HG02852 (cell line): ENCODE measurements around the gene HEG1.

Source experiments
- ATAC-seq: cut with Tn5 transposase; IDR thresholded peaks from one replicate; pipeline ENCODE4 v1.9.1; 2021; ENCODE audit warnings: mild to moderate bottlenecking, moderate library complexity; ENCODE audit not compliant: unreplicated experiment

HEG1 gene

DNA sequence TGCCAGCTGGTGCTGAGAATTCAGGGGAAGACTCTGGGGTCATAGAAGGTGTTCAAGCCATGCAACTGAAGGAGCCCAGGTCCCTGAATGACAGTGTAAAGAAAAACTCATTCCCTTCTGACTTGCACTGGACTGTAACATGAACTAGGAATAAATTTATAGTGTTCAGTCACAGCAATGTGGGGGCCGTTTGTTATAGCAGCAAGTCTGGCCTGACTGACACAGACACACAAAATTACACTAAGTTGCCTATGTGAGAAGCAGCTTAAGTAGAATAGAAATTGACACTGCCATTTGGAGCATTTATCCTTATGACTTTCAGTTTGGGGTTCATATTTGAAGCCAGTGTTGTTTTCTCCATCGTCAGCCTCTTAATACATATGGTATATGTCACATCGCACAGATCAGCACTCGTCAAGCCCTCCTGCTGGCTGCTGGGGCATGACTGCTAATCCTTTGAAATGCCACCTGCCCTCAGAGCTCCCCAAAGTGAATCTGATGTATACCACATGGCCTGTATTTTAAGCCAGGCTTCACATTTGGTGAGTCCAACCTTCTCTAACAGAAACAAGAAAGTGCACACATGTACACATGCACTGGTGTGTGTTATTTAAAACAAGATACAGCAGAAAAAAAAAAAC lies 17.1 kb upstream of the HEG1 start:
- no peak for ATAC-seq

DNA sequence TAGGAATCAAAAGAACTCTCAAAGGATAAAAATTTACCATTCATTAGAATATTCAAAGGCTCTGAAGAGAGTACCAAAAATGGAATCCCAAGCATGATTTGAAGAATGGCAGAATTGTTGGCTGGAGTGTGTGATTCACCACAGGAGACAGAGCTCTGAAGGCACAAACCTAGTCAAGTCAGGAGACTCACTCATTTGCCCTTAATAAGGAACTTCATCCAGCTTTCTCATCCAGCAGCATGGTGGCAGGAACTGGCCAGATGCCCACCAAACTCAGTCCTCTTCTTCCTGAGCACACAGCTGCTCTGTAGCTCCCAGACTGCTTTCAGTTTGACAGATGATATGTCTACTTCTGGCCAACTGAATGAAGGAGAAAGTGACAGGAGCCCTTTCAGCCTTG lies 16.5 kb upstream of the HEG1 start:
- no peak for ATAC-seq

DNA sequence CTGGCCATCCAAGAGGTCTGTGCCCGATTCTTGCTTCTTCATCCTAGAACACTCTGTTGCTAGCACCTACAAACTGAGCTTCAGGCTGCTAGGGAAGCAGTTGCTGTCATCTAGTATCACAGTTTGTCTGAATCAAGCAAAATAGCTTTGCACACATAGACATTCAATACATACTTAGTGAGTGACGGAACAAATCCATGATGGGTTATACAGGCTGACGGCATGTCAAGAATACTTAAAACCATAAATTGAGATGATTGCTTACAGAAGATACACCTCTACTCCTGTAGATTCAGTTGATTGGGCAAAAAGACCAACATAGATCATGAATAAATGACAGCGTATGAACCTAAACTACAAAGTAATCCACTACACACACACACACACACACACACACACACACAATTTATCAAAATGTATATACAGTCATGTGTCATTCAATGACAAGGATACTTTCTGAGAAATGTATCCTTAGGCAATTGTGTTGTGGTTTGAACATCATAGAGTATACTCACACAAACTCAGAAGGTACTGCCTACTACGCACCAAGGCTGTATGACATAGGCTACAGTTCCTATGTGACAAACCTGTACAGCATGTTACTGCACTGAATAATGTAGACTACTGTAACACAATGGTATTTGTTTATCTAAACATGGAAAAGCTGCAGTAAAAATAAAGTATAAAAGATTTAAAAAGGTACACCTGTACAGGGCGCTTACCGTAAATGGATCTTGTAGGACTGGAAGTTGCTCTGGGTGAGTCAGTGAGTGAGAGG lies 14.4 kb upstream of the HEG1 start:
- no peak for ATAC-seq

DNA sequence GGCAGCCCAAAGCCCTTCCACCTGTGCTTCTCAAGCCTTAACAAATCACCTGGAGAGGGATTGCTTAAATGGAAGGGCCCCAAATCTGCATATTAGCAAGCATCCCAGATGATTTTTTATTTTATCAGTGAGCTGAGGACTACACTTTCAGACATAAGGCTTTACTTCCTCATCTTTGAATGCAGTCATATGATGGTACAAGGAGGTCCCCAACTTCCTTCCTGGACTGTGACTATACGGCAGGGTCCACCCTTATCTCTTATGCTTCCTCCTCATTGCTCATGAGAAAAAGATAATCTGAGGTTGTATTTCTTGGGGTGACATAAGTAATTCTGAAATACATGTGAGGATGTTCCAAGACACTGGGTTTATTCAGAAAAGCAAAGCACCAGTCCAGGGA lies 13.7 kb upstream of the HEG1 start:
- no peak for ATAC-seq

DNA sequence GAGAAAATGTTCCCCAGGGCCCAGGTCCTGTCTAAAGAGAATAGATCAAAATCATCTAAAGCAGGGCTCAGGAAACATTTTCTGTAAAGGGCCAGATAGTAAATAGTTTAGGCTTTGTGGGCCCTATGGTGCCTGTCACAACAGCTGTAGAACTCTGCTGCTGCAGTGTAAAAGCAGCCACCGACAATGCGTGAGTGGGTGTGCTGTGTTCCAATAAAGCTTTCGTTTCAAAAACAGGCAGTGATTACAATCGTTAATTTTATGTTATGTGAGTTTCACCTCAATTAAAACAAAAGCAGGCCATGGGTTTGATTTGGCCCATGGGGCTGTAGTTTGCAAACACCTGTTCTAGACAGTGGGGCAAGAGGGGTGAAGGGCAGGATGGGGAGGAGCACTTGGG lies 12.5 kb upstream of the HEG1 start:
- no peak for ATAC-seq

DNA sequence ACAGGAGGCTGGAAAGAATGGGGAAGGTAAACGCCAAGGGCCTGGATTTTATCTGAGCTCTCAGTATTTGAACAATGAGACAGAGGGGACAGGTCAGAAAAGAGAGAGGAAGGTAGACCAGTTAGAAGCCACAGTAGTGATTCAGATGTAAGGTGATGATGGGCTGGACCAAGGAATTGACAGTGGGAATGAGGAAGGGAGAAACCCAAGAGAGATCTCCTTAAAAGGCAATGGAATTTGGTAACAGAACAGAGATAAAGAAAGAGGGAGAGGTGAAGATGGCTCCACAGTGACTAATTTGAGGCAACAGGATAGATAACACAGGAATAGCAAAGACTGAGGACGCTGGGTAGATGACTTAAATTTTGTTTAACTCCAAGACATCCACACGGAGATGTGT lies 11.4 kb upstream of the HEG1 start:
- no peak for ATAC-seq

DNA sequence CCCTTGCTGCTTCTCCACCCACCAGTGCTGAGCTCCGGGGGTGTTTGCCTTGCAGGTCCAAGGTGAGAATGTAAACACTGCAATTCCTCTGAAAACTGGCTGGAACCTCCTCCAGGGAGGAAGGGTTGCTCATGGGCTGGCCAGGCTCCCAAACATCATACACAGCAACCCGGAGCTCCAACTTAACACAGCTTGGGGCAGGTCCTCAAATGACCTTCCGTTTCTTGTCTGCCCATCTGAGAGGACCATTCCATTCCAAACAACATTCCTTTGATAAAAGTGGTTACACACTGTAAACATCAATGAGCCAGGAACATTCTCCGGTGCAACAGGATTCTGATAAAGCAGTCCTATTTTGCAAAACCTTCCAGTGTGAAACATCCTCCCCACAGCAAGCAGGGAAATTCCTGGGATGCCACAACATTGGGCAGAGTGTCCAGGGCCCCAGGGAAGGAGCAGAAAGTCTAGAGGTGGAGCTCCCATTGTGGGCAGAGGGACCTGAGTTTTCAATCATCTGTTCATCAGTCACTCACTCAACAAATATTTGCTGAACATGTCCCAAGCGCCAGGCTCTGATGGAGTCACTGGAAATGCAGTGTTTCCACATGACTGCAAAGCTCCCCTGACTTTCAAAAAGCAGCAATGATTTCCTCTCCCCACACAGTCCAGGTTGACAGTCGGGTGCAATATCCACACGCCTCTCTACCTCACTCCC lies 7.3 kb upstream of the HEG1 start:
- no peak for ATAC-seq

DNA sequence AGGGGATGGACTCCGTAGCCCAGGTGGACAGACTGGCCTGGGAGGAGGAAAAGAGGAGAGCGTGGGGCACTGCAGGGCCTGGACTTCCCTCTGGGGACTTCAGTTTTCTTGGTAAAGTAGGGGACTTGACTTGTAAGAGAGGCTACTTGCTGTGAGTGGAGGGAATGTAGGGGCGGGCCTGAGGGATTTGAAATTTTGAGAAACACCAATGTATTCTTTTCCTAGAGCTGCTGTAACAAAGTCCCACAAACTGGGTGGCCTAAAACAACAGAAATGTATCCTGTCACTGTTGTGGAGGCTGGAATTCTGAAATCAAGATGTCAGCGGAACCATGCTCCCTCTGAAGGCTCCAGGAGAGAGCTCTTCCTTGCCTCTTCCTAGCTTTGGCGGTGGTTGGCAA lies 5.8 kb upstream of the HEG1 start:
- no peak for ATAC-seq

DNA sequence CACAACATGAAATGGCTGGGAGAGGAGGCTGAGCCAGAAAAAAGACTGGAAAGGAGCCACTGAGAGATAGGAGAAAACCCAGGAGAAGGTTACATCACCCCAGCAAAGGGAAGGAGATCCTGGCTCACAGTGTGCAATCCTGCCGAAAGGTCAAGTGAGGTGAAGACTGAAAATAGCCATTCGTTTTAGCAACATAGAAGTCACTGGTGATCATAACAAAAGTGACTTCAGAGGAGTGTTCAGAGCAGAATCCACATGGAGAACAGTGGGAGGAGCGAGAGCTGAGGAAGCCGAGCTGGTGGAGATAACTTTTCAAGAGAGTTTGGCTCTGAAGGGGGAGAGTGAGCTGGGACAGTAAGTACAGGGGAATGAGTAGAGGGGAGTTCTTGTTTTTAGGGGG lies 5.4 kb upstream of the HEG1 start:
- no peak for ATAC-seq

DNA sequence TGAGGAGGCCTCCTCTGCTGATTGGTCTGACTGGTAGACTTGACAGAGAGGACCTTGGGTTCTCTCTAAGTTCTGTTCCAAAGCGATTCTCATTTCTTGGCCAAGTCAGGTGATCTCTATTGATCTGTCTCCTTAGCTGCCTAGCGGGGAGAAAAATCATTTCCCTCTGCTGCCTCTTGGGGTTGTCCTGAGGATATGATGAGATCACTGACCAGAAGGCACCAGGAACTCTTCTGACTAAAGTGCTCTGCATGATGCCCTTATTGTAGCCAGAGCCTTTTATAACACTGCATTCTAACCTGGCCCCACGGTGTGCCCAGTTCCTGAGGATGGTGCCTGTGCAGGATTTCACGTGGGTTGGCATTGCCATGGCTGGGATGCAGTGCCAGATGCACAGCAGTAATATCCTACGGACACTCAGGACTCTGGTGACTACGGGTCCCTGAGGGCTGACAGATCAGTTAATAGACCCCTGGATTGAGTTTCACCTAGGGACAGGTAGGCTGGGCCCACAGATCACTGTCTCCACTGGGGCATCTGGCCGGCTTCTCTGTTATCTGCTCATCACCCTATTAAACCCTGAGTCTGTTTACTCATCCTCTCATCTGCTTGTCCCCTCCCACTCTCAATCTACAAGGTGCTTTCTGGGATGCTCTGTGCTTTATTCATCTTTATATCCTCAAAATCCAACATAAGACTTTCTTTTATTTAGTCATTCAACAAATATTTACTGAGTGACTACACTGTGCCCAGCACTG lies 3.9 kb upstream of the HEG1 start:
- ATAC-seq, result no peak

DNA sequence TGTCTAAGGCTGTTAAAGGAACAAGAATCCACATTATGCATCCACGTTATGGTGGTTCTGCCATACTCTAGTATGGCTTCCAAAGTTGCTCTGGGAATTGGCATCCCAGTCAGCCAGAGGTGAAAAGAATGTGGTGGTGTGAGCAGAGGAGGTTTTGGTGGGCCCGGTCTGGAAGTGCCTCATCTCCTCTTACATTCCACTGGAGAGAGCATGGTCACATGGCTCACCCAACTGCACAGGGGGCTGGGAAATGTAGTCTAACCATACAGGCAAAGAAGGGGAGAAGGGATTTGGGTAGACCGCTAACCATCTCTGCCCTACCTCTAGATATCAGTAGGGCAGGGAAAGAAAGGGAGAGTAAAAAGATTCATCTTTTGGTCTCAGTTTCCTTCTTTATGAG lies 3.2 kb upstream of the HEG1 start:
- ATAC-seq, result no peak

DNA sequence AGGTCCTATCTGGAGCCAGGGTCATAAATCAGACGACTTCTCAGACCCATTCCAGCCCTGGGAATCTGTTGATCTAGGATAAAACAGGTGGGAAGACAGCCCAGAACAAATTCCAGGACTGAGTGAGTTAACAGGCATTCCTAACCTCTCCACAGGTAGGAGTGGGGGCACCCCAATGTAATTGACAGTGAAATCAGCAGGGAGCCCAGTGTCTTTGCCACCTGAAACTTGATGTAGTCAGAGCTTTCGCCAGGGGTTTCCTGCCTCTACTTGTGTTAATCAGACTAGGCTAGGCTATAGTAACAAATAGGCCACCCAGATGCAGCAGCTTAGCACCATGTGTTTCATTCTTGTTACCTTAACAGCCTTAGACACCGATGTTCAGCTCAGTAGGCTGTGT lies 2.7 kb upstream of the HEG1 start:
- ATAC-seq, result no peak

DNA sequence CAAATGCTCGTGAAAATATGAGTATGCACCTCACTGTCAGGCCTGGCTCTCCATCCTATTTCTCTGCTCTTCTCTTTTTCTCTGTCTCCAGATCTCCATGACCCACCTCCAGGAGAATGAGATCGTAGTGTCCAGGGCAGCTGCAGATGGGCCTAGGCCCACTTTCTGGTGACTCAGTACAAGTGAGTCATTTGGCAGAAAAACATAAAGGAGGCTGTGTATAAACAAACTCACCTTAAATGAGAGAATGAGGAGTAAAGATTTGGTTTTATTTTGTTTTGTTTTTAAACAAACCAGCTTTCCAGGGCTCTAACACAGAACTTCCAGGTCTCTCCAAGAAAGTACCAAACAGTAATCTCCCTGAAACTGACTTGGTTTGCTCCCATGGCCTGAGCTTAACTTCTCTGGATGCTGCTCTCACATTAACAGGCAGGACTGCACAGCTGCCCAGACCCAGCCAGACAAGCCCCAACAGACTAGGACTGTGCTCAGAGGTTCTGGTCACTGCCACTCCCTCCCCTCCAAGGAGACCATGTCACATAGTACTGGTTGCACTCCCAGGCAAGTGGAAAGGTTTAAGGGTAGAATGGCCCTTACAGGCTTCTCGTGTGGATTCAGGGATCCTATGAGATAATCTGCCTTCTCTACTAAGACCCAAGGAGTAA lies 1.5 kb upstream of the HEG1 start:
- ATAC-seq, result no peak

DNA sequence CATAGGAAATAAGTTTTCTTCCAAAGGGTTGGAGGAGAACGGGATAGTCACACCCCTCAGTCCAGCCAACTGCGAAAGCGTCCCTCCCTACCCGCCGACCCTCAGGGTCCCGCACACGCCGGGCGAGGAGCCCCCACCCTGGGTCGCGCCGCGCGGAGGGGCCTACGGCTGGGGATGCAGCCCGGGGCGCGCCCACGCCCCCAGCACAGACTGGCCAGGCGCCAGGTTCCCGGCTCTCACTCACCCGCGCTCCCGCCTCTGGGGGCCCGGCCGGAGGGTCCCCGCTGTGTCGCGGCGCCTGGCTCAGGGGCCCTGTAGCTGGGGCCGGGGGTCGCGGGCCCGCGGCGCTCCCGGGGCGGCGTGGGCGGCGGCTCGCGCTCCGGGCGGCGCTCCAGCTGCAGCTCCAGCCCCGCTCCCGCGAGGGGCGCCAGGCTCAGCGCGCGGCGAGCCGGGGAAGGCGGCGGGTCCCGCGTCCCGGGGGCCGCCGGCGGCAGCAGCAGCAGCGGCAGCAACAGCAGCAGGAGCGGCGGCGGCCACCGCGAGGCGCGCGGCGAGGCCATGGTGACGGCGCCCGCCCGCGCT lies 375 bp downstream of the HEG1 start:
- peak; percentile 18 for ATAC-seq

DNA sequence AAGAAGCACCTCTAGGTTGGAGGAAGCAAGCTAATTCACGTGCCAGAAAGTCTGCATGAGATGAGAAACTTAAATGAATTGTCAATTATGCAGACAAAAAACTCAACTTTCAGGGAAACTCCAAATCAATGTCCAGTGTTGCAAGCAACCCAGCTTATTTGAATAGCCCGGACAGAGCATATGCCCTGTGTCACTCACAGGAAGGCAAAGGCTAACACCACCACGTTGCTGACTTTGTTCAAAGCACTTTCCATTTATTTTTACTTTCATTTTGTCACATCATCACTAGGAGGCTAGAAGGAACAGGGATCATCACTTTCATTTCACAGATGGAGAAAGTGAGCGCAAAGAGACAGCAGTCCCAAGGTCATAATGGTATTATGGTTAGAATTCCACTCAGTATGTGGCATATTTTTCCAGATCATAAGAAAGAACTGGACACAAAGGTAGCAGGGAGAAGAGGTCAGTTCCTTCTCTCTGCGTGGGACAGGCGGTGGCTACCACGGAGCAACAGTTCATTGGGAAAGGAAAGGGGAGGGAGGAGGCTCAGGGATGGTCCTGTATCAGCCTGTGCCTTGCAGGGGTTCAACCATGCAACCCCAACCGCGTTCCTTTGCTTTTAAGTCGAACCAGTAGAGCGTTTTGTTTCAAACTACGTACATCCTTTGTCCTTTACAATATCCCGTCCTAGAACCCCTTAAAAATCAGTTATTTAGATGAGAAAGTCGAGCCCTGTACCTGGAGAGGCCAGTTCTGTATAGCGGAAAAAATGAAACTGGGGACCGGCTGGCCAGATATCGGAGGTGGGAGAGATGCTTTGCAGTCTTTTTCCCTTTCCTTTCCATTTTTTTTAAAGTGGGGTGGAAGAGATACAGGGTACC lies 1.1 kb downstream of the HEG1 start:
- no peak for ATAC-seq

DNA sequence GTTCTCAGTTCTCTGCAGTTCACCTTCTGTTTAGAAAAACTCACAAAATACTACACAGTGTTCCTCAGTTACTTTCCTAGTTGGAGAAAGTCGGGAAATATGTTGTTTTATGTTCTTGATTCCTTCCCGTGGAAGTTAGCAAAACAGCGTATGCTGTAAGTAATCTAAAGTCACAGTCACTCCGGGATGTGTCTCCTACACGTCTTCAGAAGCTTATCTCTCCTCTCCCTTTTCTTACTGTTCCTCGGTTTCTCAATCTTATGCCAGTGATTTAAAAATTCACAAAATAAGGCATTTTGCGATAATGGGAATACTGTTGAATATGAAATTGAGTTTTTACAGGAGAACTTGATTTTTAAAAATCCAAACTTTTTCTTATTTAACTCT lies 1.7 kb downstream of the HEG1 start:
- no peak for ATAC-seq

DNA sequence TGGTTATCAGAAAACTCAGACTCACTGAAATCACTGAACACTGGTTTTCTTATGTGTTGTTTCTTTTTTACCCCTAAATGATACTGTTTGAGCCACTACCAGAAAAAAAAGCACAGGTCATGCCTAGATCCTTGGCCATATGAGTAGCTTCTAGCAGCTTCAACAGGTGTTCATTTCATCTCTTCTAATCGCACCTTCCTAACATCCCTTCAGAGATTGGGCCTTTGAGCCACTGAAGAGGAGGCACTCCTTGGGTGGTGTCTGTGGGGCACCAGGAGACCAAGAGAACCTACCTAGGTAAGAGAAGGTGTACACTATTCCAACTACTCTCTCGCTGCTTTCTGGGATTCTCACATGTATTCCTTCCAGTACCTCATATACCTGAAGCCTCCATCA lies 2.5 kb downstream of the HEG1 start:
- no peak for ATAC-seq

DNA sequence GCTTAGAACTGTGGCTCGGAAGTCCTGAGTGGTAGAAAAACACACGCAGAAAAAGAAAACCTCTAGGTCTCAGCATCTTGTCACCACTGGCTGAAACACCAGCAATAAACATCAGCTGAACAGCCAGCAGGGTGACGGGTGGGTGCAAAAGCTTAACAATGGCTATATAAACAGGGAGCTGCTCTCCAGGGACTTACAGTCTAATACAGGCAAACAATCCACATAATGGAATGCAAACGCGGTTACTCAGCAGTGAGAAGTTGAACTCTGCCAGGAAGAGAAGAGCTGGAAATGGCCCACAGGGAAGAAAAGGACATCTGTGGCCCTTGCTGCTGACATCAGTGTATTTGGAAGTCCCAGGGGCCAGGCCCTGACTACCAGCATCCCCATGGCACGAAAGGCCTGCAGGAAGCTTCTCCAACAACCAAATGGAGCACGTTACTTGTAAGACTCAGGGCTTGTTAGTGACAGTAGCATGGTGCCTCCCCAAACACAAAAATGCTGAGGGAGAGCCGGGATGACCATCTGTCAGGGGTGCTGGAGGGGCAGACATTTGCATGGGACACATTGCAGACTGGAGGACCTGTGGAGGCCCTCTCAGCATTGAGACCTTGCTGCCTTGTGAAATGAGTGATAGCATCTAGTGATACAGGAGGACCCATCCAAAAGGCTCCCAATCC lies 3.0 kb downstream of the HEG1 start:
- no peak for ATAC-seq
